CD4-positive, alpha-beta memory T cell (primary cell): ENCODE results near the gene COX19. TPM values are rescaled to one million over a fixed set of nuclear protein-coding genes. Genes with fewer than 3 reads are reported as not detected.

Source experiments
- CTCF ChIA-PET: fragments of 350-600 bp; sonication (Branson Sonifier 250); formaldehyde crosslinking; loops from one replicate; lab custom pipeline; 2021; ENCODE audit warnings: inconsistent platforms; ENCODE audit not compliant: partially characterized antibody; lab: Charles Lee
- POLR2A ChIA-PET: fragments of 350-600 bp; sonication (Branson Sonifier 250); formaldehyde crosslinking; loops from one replicate; lab custom pipeline; 2021; ENCODE audit not compliant: partially characterized antibody; lab: Charles Lee
- DNase-seq, 5 donors: peaks; one replicate each; pipeline versions ENCODE4 v3.0.0 to v3.0.0-alpha.2; 2020 to 2022; ENCODE audit warnings: mixed read lengths in 1 of 5
- H3K27ac ChIP-seq: one replicate; pipeline ENCODE4 v1.7.0; 2013; ENCODE audit warnings: low read depth, low read length
- H3K27me3 ChIP-seq: 2 replicates; pipeline ENCODE4 v1.7.0; 2013; ENCODE audit warnings: mild to moderate bottlenecking, low read length, moderate library complexity; ENCODE audit not compliant: insufficient read depth
- H3K36me3 ChIP-seq: 2 replicates; pipeline ENCODE4 v1.7.0; 2013; ENCODE audit warnings: mild to moderate bottlenecking, low read length, moderate library complexity; ENCODE audit not compliant: insufficient read depth
- H3K4me1 ChIP-seq: 2 replicates; pipeline ENCODE4 v1.7.0; 2013; ENCODE audit warnings: mild to moderate bottlenecking, low read length, moderate library complexity; ENCODE audit not compliant: insufficient read depth
- H3K4me3 ChIP-seq, 2 donors: one replicate each; pipeline ENCODE4 v1.7.0; 2013; ENCODE audit warnings: low read length in 2 of 2, mild to moderate bottlenecking in 1 of 2
- H3K9me3 ChIP-seq, 2 donors: one replicate each; pipeline ENCODE4 v1.7.0; 2013; ENCODE audit warnings: low read length in 2 of 2, control low read depth in 1 of 2; ENCODE audit not compliant: control insufficient read depth in 1 of 2
- H3K27ac Mint-ChIP-seq, 7 donors: one replicate each; pipeline ENCODE4 v1.8.0; 2020 to 2021; ENCODE audit warnings: mixed read lengths in 7 of 7, mild to moderate bottlenecking in 6 of 7, inconsistent platforms in 3 of 7, moderate library complexity in 3 of 7
- H3K27me3 Mint-ChIP-seq, 2 donors: one replicate each; pipeline ENCODE4 v1.8.0; 2020 to 2021; ENCODE audit warnings: mixed read lengths in 2 of 2
- H3K36me3 Mint-ChIP-seq, 2 donors: one replicate each; pipeline ENCODE4 v1.8.0; 2020 to 2021; ENCODE audit warnings: mixed read lengths in 2 of 2, inconsistent platforms in 1 of 2, mild to moderate bottlenecking in 1 of 2
- H3K4me1 Mint-ChIP-seq, 4 donors: one replicate each; pipeline ENCODE4 v1.8.0; 2020 to 2021; ENCODE audit warnings: mixed read lengths in 4 of 4, mild to moderate bottlenecking in 1 of 4
- H3K4me3 Mint-ChIP-seq, 8 donors: one replicate each; pipeline ENCODE4 v1.8.0; 2020 to 2021; ENCODE audit warnings: mixed read lengths in 8 of 8, mild to moderate bottlenecking in 7 of 8, moderate library complexity in 6 of 8, inconsistent platforms in 3 of 8
- H3K9me3 Mint-ChIP-seq, 8 donors: one replicate each; pipeline ENCODE4 v1.8.0; 2020 to 2021; ENCODE audit warnings: mixed read lengths in 8 of 8, mild to moderate bottlenecking in 5 of 8, inconsistent platforms in 3 of 8, moderate library complexity in 1 of 8
- intact Hi-C: fragments of 100-400 bp; cut with micrococcal nuclease; formaldehyde crosslinking; loops from one replicate; pipeline ENCODE4 v1.15.1; 2023
- polyA plus RNA-seq, 2 donors: library from polyadenylated mRNA; unstranded; fragments of 300-500 nt; fragmentation: Illumina TruSeq; gene quantifications; one replicate each; pipeline ENCODE4 v1.2.3, GENCODE V29; 2021
- total RNA-seq, 2 experiments: library from RNA; stranded (reverse); gene quantifications; one replicate each; pipeline ENCODE4 v1.2.3, GENCODE V29; 2021

Gene COX19
- total and polyA plus RNA-seq, 4 experiments from 2014 or later = 20.5 to 50.0 (median 33.5) TPM

DNA sequence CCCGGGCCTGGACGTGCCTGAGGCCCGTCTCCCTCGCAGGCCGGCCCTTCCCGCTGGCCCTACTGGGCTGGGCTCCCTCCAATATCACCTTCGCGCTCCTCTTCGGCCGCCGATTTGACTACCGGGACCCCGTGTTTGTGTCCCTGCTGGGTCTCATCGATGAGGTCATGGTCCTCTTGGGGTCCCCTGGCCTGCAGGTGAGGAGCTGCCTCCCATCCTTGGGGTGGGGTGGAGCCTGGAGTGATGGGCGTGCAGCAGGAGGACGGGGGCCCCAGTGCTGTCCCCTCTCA, 9.7 kb upstream of the COX19 start:
- Mint-ChIP-seq H3K4me1 (peaks cover 0 to 3% (median 0%) of the 10 kb centered on the region in 4 donors), H3K4me3 (no peak overlapping the region), H3K36me3 (no peaks in the 10 kb centered on the region), H3K27me3 (peaks cover 3 to 4% of the 10 kb centered on the region in 2 donors), H3K9me3 (no peaks in the 10 kb centered on the region), H3K27ac (no peak overlapping the region)
- CTCF ChIA-PET = interaction anchor here (1.1 to 1.5 kb wide), 2 partner anchors 9 to 81 kb away, joined by 3 to 4 read pairs; no protein-coding TSS in a partner anchor
- Histone ChIP-seq H3K27me3 (no peaks in the 10 kb centered on the region), H3K36me3 (no peaks in the 10 kb centered on the region), H3K9me3 (no peaks in the 10 kb centered on the region), H3K27ac (no peak overlapping the region), H3K4me1 (no peaks in the 10 kb centered on the region), H3K4me3 (no peak overlapping the region)
- DNase-seq = no peak
- POLR2A ChIA-PET = interaction anchor here (1.2 kb wide), 1 partner anchor 10 kb away, joined by 3 read pairs; the partner anchor contains the start of gene COX19
- intact Hi-C loops = no loop called here

DNA sequence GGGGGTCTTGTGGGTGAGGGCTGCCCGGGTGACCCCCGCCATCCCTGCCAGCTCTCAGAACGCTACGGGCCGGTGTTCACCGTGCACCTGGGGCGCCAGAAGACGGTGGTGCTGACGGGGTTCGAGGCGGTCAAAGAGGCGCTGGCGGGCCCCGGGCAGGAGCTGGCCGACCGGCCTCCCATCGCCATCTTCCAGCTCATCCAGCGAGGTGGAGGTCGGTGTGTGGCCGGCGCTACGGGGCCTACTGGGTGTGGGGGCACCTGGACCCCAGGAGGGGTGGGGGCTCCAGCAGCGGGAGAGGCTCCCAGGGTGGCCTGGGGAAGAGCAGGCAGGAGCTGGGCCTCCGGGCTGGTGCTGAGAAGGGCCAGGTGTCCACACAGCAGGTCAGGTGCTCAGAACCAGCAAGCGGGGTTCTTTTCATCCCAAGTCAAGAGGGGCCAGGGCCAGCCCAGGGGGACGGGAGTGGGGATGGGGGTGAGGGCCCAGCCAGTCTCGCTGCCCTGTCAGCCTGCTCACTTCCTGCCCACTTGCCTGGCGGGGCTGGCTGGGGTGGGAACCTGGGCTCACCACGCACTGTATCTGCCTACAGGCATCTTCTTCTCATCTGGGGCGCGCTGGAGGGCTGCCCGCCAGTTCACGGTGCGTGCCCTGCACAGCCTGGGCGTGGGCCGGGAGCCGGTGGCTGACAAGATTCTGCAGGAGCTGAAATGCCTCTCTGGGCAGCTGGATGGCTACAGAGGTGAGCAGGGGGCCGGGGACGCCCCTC, 9.2 kb upstream of the COX19 start:
- Mint-ChIP-seq H3K27me3 (peaks cover 3 to 4% of the 10 kb centered on the region in 2 donors), H3K4me1 (peaks cover 0 to 3% (median 0%) of the 10 kb centered on the region in 4 donors), H3K36me3 (no peaks in the 10 kb centered on the region), H3K4me3 (no peak overlapping the region), H3K27ac (no peak overlapping the region), H3K9me3 (no peaks in the 10 kb centered on the region)
- intact Hi-C loops = no loop called here
- H3K4me1 ChIP-seq = no peaks in the 10 kb centered on the region
- DNase-seq = no peak
- H3K27ac ChIP-seq = no peak overlapping the region
- no peak overlapping the region for H3K4me3 ChIP-seq
- ChIA-PET POLR2A (interaction anchor here (1.2 kb wide), 1 partner anchor 9 kb away, joined by 3 read pairs; the partner anchor contains the start of gene COX19), CTCF (interaction anchor here (0.5 to 1.5 kb wide), 3 partner anchors 10 to 364 kb away, joined by 3 to 4 read pairs (median 3); no protein-coding TSS in a partner anchor)
- H3K36me3 ChIP-seq = no peaks in the 10 kb centered on the region
- H3K27me3 ChIP-seq = no peaks in the 10 kb centered on the region
- no peaks in the 10 kb centered on the region for H3K9me3 ChIP-seq

- Mint-ChIP-seq H3K36me3 (no peaks in the 10 kb centered on the region), H3K9me3 (no peaks in the 10 kb centered on the region), H3K27ac (no peak overlapping the region), H3K4me1 (peaks cover 0 to 3% (median 0%) of the 10 kb centered on the region in 4 donors), H3K27me3 (peaks cover 3 to 4% of the 10 kb centered on the region in 2 donors), H3K4me3 (no peak overlapping the region)
- ChIA-PET CTCF (no interaction called here), POLR2A (no interaction called here)
- Histone ChIP-seq H3K27me3 (no peaks in the 10 kb centered on the region), H3K4me3 (no peak overlapping the region), H3K9me3 (no peaks in the 10 kb centered on the region), H3K4me1 (no peaks in the 10 kb centered on the region), H3K27ac (no peak overlapping the region), H3K36me3 (no peaks in the 10 kb centered on the region)
- DNase-seq = no peak
- intact Hi-C loops = no loop called here
Observed at GRCh38 chr7:983616-984071, 8.3 kb upstream of the COX19 start.

DNA sequence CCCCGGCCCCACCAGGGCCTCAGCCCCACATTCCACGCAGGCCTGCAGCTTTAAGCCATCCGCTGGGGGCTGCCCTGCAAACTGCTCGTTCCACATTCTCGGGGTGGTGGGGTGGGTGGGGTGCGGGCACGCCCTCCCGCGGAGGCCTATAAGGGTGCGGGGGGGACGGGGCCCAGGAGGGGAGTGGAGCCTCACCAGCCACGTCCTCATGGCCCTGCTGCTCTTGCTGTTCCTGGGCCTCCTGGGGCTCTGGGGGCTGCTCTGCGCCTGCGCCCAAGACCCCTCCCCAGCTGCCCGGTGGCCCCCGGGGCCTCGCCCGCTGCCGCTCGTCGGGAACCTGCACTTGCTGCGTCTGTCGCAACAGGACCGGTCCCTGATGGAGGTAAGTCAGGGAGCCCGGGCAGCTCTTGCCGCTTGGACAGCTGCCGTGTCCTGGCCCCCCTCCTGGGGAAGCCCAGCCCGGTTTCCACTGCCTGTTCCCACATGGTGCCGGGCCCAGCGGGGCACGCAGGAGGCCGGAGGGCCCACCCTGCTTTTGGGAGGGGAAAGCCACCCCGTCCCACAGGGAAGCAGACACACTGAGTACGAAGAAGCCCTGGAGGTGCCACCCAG, 7.8 kb upstream of the COX19 start, which contains the start of gene CYP2W1:
CYP2W1 (plus strand) TSS at position 178 of the 612 bp plus-strand sequence; CDS start at position 209, 31 bp downstream.
- H3K4me3 ChIP-seq = no peak within 1 kb of the TSS
- DNase-seq = no peak
- no peak within 1 kb of the TSS for H3K27ac ChIP-seq
- H3K9me3 ChIP-seq = no peaks in the 10 kb centered on the region
- peaks cover 3 to 4% of the 10 kb centered on the region in 2 donors for H3K27me3 Mint-ChIP-seq
- no peak within 1 kb of the TSS for H3K4me3 Mint-ChIP-seq
- H3K4me1 ChIP-seq = no peaks in the 10 kb centered on the region
- H3K27ac Mint-ChIP-seq = no peak within 1 kb of the TSS
- intact Hi-C loops = no loop called here
- no peaks in the 10 kb centered on the region for H3K27me3 ChIP-seq
- no peaks in the 10 kb centered on the region for H3K36me3 ChIP-seq
- no peaks in the 10 kb centered on the region for H3K36me3 Mint-ChIP-seq
- CTCF ChIA-PET = no interaction called here
- POLR2A ChIA-PET = no interaction called here
- peaks cover 0 to 3% (median 0%) of the 10 kb centered on the region in 4 donors for H3K4me1 Mint-ChIP-seq
- no peaks in the 10 kb centered on the region for H3K9me3 Mint-ChIP-seq

DNA sequence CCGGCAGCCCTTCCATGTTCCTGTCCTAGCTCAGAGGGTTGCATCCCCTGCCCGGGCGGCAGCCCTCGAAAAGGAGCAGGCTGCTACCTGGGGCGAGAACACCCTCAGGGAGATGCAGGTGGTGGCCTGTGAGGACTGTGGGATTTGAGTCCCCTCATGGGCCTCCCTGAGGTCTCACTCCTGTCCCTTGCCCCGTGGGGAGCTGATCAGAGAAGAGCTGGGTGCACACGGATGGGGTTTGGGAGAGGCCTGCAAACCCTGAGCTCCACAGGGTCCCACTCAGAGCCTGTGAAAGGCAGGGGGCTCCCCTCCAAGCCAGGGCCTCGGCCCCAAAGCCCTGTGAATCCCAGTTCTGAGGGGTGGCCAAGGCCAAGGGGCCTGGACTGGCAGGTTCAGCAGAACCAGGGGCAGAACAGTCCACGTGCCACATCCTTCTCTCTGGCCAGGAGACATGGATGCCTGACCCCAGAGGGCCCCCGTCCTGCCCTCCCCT, 7.2 kb upstream of the COX19 start:
- peaks cover 3 to 4% of the 10 kb centered on the region in 2 donors for H3K27me3 Mint-ChIP-seq
- ChIA-PET POLR2A (no interaction called here), CTCF (interaction anchor here (1.7 kb wide), 1 partner anchor 11 kb away, joined by 7 read pairs; no protein-coding TSS in a partner anchor)
- H3K4me3 ChIP-seq = no peak overlapping the region
- H3K9me3 Mint-ChIP-seq = no peaks in the 10 kb centered on the region
- H3K27ac ChIP-seq = no peak overlapping the region
- H3K9me3 ChIP-seq = no peaks in the 10 kb centered on the region
- H3K4me3 Mint-ChIP-seq = no peak overlapping the region
- H3K36me3 ChIP-seq = no peaks in the 10 kb centered on the region
- H3K4me1 Mint-ChIP-seq = peaks cover 0 to 3% (median 0%) of the 10 kb centered on the region in 4 donors
- no peaks in the 10 kb centered on the region for H3K4me1 ChIP-seq
- intact Hi-C loops = no loop called here
- H3K27ac Mint-ChIP-seq = no peak overlapping the region
- no peaks in the 10 kb centered on the region for H3K27me3 ChIP-seq
- DNase-seq = no peak
- no peaks in the 10 kb centered on the region for H3K36me3 Mint-ChIP-seq

- Histone ChIP-seq H3K4me1 (no peaks in the 10 kb centered on the region), H3K9me3 (no peaks in the 10 kb centered on the region), H3K27me3 (no peaks in the 10 kb centered on the region), H3K36me3 (no peaks in the 10 kb centered on the region), H3K4me3 (no peak overlapping the region), H3K27ac (no peak overlapping the region)
- no peaks in the 10 kb centered on the region for H3K9me3 Mint-ChIP-seq
- DNase-seq = no peak
- no peak overlapping the region for H3K27ac Mint-ChIP-seq
- no peak overlapping the region for H3K4me3 Mint-ChIP-seq
- H3K36me3 Mint-ChIP-seq = no peaks in the 10 kb centered on the region
- ChIA-PET CTCF (interaction anchor here (1.7 kb wide), 1 partner anchor 11 kb away, joined by 7 read pairs; no protein-coding TSS in a partner anchor), POLR2A (no interaction called here)
- peaks cover 3 to 4% of the 10 kb centered on the region in 2 donors for H3K27me3 Mint-ChIP-seq
- intact Hi-C loops = no loop called here
- peaks cover 0 to 3% (median 0%) of the 10 kb centered on the region in 4 donors for H3K4me1 Mint-ChIP-seq
Observed at GRCh38 chr7:981793-982510, 6.6 kb upstream of the COX19 start.
